Stimulated activated CD8-positive, alpha-beta memory T cell treated with anti-CD3 and anti-CD28 coated beads, Interleukin-15, amount 100 ng/mL, for 48 hours (primary cell): ENCODE results near the gene GRIK1.

ENCODE experiments used
- DNase-seq, 2 donors: peaks; one replicate each; pipeline ENCODE4 v3.0.0-alpha.2; 2020; ENCODE audit warnings: low read depth in 2 of 2

GRIK1 gene

DNA sequence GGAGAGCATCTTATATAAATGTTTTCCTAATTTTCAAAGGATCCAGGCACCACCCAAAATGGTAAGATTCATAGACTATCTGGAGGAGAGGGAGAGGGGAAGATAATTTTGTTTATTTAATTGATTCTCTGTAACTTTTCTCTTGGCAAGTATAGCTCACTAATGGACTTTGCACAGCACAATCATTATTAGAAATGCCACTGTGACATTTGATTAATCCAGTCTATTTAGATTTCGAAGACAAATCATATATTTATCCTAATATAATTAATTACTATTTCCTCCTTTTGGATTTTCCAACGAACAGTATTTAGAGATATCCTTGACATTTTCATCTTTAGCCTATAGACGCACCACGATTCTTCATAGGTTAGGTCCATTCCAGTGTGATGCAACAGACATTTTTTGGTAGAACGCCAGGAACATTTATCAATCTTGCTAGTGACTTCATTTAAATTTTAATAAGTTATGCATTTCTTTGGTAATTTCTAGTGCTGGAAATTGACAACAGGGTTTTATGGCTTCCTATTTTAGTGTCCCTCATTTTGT is 152.4 kb downstream of the GRIK1 start:
- DNase-seq, result no peak

GRCh38 chr21:29786496-29787360 is 153.1 kb downstream of the GRIK1 start:
- DNase-seq, result no peak

- no peak for DNase-seq
Observed at GRCh38 chr21:29777160-29777559, 162.6 kb downstream of the GRIK1 start.

- no peak for DNase-seq
Observed at GRCh38 chr21:29775462-29775861, 164.3 kb downstream of the GRIK1 start.

DNA sequence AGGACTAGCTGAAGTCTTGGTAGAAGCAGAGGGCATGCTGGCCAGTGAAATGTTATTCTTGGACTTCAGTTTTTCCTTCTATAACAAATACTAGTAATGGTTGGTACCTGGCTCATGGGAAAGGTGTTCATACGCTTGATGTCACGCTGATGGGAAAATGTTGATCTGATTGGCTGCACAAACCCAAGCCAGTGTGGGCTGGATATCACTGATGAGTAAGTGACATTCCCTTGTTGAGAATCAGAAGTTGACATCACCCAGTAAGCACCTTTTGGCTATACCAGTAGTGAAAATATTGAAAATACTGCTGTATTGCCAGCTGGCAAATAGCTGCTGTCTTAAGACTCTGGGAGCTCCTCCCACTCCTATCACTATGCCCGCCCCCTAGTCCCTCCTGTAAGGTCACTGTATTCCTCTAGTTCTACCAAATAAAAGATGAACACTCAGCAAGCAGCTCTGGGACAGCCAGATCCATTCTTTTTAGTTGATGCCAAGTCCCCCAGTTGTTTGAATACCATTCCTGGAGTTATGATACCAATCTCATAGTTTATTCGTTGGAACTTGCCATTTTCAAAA is 168.2 kb downstream of the GRIK1 start:
- DNase-seq, result no peak

DNA sequence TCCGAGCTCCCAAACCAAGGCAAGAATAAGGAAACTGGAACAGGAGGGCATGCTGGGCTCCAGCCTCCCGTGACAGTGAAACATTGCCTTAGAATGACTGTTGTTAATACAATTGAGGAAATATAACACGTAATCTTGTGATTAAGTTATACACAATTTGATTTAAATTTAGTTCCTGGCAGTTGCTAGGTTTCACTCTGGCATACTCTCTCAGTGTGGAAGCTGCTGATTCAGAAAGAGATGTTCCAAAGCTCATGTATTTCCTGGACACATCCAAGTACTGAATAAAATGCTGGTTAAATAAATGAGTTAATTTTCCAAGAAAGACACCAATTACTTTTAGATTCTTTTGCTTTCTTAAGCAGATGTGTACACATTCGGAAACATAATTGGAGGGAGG is 176.1 kb downstream of the GRIK1 start:
- DNase-seq, result no peak

DNA sequence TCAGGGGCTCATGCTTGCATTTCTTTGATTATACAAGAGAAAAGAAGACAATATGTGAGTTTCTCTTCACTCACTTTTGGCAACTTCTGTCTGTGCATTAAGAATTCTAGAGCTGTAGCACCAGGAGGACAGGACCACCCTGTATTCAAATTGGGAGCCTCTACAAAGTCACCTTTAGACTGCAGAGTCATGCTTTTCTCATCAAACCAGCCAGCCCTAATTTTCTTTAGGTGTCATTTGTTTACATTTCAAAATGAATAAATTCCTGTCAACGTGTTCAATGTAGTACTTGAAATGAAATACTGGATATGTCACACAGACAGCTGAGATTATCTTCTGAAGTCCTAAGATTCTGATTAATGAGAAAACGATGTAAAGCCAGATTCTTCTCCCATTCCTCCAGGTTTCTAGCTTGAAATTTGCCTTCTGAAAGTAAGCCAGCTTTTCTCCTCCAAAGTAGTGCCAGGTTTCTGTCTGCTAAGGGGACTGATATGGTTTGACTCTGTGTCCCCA is 177.2 kb downstream of the GRIK1 start:
- no peak for DNase-seq

DNA sequence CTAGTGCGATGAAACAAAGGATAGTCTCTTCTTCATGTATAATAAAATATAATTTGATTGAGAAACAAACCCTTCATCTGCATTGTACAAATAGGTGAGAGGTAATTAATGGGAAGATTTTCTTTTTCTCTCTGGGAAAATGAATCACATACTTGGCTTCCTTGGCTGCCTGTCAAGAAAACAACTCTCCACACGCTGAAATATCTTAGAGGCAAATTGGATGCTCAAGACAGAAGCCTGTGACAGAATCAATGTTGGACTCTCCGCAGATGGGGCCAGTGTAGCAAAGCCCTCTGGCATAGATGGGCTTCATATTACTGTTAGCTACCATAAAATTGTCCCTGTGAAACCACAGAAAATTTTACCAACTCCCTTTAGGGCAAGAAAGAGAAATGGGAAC is 186.6 kb downstream of the GRIK1 start:
- no peak for DNase-seq

DNA sequence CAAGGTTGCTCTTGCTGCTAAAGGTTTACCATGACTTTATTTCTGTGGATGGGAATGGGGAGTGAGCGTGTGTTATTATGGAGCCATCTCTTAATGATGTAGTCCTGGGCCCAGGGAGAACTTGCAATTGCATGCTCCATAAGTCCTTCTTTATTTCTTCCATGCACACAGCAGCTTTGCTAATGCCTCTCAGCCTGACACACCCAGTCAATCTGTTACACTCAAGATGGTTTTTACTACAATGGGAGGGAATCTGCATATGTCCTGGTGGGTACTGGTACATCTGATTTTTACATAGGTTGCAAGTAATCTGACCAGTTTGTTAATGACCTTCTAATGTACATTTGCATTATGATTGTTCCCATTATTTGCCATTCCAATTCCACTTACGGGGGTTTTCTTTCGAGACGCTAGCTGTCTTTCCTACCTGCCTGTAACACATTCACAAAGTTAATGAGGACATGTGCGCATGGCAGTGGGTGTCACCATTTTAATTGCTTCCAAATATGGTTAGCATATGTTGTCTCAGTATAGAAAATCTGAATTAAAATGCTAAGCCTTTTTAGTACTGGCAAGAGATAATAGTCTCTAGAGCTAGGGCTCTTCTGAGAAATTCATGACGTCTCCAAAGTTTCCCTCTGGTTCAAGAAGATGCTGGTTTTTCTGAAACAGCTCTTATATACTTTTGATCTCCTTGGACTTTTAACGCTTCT is 188.2 kb downstream of the GRIK1 start:
- DNase-seq, result no peak

DNA sequence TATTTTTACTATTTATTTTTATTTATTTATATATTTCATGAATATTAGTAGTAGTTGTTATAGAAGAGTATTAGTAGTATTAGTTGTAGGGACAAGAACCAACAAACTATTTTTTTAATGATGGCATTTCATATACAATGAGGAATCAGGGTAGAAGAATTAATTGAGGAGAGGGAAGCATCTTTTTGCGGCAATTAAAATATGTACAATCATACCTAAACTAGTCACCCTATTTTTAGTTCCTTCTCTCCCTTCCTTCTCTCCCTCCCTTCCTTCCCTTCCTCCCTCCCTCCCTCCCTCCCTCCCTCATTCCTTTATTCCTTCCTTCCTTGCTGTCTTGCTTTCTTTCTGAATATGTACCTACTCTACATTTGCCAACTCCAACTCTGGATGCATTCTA is 189.8 kb downstream of the GRIK1 start:
- DNase-seq, result no peak

DNA sequence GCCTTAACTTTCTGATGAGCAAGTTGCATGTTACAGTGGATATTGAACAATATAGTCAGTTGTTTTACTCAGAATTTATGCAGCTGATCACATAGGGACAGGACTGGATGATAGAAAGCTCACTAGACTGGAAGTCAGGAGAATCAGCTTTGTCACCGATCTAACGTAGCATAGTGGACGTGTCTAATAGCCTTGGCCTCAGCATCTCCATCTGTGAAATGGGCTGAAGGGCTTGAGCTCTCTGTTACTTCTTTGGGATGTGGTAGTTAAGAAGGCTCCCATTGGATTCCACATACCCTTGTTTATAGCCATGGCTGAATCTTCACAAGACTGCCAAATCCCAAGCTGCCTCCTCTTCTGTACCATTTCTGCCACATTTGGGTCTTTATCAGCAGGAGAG is 190.6 kb downstream of the GRIK1 start:
- DNase-seq, result no peak

GRCh38 chr21:29748391-29749167 is 191.2 kb downstream of the GRIK1 start:
- no peak for DNase-seq

DNA sequence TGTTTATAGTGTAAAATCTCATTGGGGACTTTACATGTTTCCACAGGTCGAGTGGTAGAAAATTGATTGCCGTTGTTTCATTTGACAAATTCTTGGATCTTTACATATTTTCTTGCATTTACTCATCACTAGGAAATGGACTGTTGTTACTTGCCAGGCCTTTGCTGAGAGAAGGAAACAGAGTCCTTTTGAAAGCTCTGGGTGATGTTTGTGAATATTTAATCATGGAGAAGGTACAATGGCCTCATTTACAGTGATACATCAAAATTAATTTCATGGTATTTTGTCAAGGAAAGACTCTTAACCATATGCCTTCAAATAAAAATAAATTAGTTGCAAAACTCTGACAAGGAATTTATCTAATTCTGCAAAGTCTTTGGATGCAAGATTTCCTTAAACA is 198.0 kb downstream of the GRIK1 start:
- no peak for DNase-seq

DNA sequence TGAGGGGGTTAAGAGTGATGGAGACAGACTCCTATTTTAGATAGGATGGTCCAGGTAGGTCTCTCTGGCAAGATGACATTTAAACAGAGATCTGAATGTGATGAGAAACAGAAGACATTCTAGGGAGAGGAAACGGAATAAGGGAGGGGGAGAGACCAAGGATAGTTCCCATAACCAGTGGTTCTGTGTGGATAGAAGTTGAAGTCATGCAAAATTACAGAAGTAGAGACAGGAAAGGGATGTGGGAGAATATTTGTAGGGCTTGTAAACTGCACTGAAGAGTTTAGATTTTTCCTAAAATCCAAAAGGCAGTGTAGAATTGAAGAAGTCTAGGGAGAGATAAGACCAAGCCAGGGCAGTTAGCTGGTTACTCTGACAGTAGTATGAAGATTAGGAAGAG is 200.6 kb downstream of the GRIK1 start:
- DNase-seq, result no peak

- no peak for DNase-seq
Observed at GRCh38 chr21:29738730-29739129, 201.1 kb downstream of the GRIK1 start.

GRCh38 chr21:29737186-29737585 is 202.6 kb downstream of the GRIK1 start:
- no peak for DNase-seq

- no peak for DNase-seq
Observed at GRCh38 chr21:29730281-29730680, 209.5 kb downstream of the GRIK1 start.

DNA sequence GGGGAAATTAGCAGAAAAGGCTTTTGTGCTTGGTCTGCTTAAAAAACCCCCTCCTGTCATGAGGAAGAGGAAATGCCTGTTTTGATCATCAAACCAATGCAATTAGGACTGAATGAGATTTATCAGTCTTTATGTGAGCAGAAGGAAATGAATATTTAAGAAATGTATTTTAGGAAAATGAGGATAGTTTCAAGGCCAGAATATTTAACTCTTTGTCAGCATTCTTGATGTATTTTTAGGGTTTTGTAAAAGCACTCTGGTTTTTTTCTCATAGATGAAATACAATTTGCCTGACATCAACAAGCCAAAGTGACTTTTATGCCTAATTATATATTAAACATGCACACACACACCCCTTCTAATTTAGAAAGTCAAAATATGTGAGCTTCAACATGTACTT is 213.8 kb downstream of the GRIK1 start:
- DNase-seq, result no peak

DNA sequence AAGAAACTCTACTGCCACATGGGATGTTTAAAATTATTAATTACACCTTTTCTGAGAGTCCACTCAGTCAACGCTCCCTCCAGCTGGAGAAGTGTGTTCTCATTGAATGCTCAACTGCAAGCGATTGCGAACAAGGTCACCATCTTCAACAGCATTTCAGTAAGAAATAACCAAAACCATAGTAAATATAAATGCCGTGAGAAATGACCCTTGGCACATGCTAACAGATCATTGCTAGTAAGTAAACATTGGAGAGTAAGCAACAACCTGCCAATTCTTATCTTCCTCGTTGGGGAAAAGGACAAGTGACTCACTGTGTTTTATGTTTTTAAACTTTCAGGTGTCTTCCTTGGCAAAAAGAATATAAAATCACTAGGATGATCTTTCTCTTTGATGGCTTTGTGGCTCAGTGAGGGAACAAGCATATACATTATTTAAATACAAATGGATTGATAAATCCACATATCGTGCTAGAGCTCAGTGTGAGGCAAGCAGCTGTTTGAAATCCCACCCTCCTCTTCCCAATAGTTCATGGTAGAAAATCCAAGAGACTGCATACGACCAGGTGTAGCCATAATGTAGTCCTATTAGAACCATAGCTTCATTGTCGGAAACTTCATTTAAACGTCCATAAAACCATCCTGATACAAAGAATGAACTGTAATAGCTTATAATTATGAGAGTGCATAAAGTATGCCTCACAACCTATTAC is 214.6 kb downstream of the GRIK1 start:
- no peak for DNase-seq

DNA sequence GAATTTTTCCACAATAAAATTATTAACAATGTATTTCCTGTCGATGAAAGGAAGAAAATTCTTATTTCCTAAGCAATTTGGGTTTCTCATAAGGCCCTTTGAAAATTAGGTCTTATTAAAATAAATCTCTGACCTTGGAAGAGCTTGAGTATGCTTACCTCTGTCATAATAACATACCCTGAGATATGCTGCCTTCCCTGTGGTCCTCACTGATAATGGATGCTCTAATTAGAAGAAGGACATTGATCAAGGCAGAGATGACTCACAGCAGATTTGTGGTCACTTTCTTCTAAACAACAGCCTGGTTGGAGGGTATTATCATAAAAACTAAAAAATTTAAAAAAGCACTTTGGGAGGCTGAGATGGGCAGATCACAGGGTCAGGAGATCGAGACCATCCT is 217.8 kb downstream of the GRIK1 start:
- DNase-seq, result no peak

- DNase-seq, result no peak
Observed at GRCh38 chr21:29721221-29721620, 218.6 kb downstream of the GRIK1 start.
